Testis (tissue), 5 donors: ENCODE data around the gene SLIRP. TPM values are rescaled to one million over a fixed set of nuclear protein-coding genes. Genes with fewer than 3 reads are reported as not detected.
"Not testable (repeated sequence)": the region's sequence is repeated elsewhere in the genome, so short reads cannot be mapped to it uniquely, and the experiment has no call there.

ENCODE experiments used
- DNase-seq: peaks from one replicate; pipeline ENCODE4 v3.0.0-alpha.2; 2019
- H3K27ac ChIP-seq, 2 donors: fragments of 200-600 bp; sonication (generic); one replicate each; pipeline ENCODE4 v1.5.1; 2019
- H3K27me3 ChIP-seq: fragments of 200-600 bp; sonication (generic); one replicate; pipeline ENCODE4 v1.5.1; 2019
- H3K36me3 ChIP-seq: fragments of 200-600 bp; sonication (generic); one replicate; pipeline ENCODE4 v1.5.1; 2017; ENCODE audit warnings: low read depth; ENCODE audit errors: missing control alignments
- H3K4me1 ChIP-seq: fragments of 200-600 bp; sonication (generic); one replicate; pipeline ENCODE4 v1.5.1; 2019
- H3K4me3 ChIP-seq, 2 donors: fragments of 200-600 bp; sonication (generic); one replicate each; pipeline ENCODE4 v1.5.1; 2017 to 2019
- H3K9me3 ChIP-seq: fragments of 200-600 bp; sonication (generic); one replicate; pipeline ENCODE4 v1.5.1; 2017
- POLR2A ChIP-seq: fragments of 450-650 bp; IDR thresholded peaks from one replicate; pipeline ENCODE4 v1.6.1; 2017; ENCODE audit warnings: antibody characterized with exemption, mild to moderate bottlenecking, moderate library complexity
- WGBS, 2 donors: methylation state at CpG; one replicate each; pipeline ENCODE4 v1.1.5; 2018; 5-methylcytosine and 5-hydroxymethylcytosine counted together
- intact Hi-C: fragments of 100-400 bp; cut with DNase I; formaldehyde crosslinking; loops from one replicate; pipeline ENCODE4 v1.15.1; 2023; ENCODE audit warnings: low total_unique reads
- long read RNA-seq, 2 donors: transcript quantifications; one replicate each; lab custom pipeline, GENCODE V29; 2026
- polyA plus RNA-seq: library from polyadenylated mRNA; stranded (reverse); fragments of 350-450 nt; fragmentation: Illumina TruSeq; extraction: RNeasy Lipid Tissue Mini Kit (QIAGEN cat#74804); gene quantifications from one replicate; pipeline ENCODE4 v1.2.3, GENCODE V29; 2014; ENCODE audit warnings: low read depth, low replicate concordance; ENCODE audit not compliant: insufficient read depth
- total RNA-seq, 2 donors: library from RNA; depleted of rRNA; stranded (reverse); fragments of >200 nt; gene quantifications; one replicate each; pipeline ENCODE4 v1.2.3, GENCODE V29; 2016
- TF ChIP-seq, protein P1 (sequence below), 3 experiments: fragments of 450-650 bp in 2 of 3; fragments of 200-600 bp in 1 of 3; sonication (generic) in 1 of 3; IDR thresholded peaks; one replicate each; pipeline ENCODE4 v1.5.1; 2016 to 2019; ENCODE audit warnings: antibody characterized with exemption in 3 of 3, mild to moderate bottlenecking in 2 of 3, moderate library complexity in 1 of 3

SLIRP gene
- 100 to 1,000 TPM; 101 to 133 TPM for total RNA-seq
- polyA plus RNA-seq = 214 TPM
- long read RNA-seq, donor 1, transcript SLIRP-209 (4 exons, 408 nt) = major isoform, 111 of 140 reads
- long read RNA-seq, donor 1, transcript SLIRP-208 (3 exons, 450 nt) = minor isoform, 6 of 140 reads
- long read RNA-seq, donor 1, partial matches to known transcripts = 11 of 140 reads
- long read RNA-seq, donor 1, other reads (novel, unspliced or antisense) = 0 of 140 reads
- long read RNA-seq, donor 2, transcript SLIRP-209 (4 exons, 408 nt) = major isoform, 103 of 116 reads
- long read RNA-seq, donor 2, partial matches to known transcripts = 0 of 116 reads
- long read RNA-seq, donor 2, other reads (novel, unspliced or antisense) = 0 of 116 reads

DNA sequence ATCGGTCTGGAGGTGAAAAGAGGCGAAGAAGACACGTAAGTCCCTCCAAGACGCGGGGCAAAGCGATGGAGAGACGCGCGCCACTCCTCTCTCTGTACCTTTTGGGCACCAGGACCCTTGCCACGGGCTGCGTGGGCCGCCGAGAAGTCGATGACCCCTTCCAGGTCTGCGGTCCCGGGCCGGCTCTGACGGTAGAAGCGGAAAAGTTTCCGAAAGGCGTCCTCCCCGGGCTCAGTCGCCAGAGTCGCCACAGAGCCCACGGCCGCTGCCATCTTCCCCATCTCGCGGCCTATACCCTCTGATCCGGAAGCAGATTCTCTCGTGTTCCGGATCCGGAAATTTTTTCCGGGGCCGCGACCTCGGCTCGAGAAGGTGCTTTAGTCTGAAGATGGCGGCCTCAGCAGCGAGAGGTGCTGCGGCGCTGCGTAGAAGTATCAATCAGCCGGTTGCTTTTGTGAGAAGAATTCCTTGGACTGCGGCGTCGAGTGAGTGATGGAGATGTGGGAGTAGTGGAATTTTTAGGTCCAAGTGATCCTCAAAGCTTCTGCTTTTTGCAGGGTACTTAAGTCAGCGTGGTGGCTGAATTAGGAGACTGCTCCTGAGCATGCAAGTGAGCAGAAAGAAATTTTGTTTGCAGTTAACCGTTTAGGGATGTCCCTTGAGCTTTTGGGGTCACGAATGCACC lies at the start of gene SLIRP, which contains the start of gene ALKBH1:
SLIRP (plus strand) TSS at position 380 of the 685 bp plus-strand sequence; CDS start at position 389, 9 bp downstream.
ALKBH1 (minus strand) TSS at position 300 of the 685 bp plus-strand sequence; CDS start at position 281, 19 bp downstream.
- TF ChIP-seq POLR2A = no peak
- TF ChIP-seq, protein P1, sequence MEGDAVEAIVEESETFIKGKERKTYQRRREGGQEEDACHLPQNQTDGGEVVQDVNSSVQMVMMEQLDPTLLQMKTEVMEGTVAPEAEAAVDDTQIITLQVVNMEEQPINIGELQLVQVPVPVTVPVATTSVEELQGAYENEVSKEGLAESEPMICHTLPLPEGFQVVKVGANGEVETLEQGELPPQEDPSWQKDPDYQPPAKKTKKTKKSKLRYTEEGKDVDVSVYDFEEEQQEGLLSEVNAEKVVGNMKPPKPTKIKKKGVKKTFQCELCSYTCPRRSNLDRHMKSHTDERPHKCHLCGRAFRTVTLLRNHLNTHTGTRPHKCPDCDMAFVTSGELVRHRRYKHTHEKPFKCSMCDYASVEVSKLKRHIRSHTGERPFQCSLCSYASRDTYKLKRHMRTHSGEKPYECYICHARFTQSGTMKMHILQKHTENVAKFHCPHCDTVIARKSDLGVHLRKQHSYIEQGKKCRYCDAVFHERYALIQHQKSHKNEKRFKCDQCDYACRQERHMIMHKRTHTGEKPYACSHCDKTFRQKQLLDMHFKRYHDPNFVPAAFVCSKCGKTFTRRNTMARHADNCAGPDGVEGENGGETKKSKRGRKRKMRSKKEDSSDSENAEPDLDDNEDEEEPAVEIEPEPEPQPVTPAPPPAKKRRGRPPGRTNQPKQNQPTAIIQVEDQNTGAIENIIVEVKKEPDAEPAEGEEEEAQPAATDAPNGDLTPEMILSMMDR (IDR thresholded peaks at IDR 0.05) = no peak
- H3K27me3 ChIP-seq = no peaks in the 10 kb centered on the region
- intact Hi-C loops = no loop called here
- H3K36me3 ChIP-seq = no peaks in the 10 kb centered on the region
- H3K4me3 ChIP-seq = peak within 1 kb of the TSS; percentile 68 to 92
- whole genome bisulfite sequencing, 2 donors = 1% methylated on average over 20 to 49 of the region's 49 CpGs
- peak within 1 kb of the TSS; percentile 50 to 74 for H3K27ac ChIP-seq
- no peaks in the 10 kb centered on the region for H3K9me3 ChIP-seq
- DNase-seq = peak; percentile 93
- peaks cover 24% of the 10 kb centered on the region for H3K4me1 ChIP-seq

- intact Hi-C loops = no loop called here
- Histone ChIP-seq H3K4me1 (peaks cover 1% of the 10 kb centered on the region), H3K9me3 (no peaks in the 10 kb centered on the region), H3K4me3 (no peak overlapping the region), H3K36me3 (no peaks in the 10 kb centered on the region), H3K27me3 (no peaks in the 10 kb centered on the region), H3K27ac (no peak overlapping the region)
- no peak for TF ChIP-seq POLR2A
- TF ChIP-seq, protein P1 (IDR thresholded peaks at IDR 0.05) = no peak
- WGBS, 2 donors = 81 to 83% methylated on average over 2 of the region's 2 CpGs
- DNase-seq = no peak
These were observed 48.1 kb upstream of the SLIRP start for GRCh38 chr14:77659831-77660230.

DNA sequence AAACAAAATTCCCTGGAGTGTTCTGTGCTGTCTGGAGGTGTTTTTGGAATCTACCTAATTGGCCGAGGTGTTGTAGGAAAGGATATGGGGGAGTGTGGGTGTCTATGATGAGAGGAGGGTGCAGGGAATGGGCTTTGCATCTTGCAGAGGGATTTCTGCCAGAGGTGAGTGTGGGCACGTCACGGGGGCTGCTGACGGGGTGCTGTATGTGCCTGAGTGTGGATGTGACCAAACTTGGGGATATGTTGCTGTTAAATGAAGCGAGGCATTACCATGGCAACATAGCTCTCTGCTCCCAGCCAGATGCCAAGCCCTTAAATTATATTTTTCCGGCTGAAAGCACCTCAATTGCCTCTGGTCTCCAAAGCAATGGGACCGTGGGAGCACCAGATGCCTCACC lies 47.1 kb upstream of the SLIRP start:
- intact Hi-C loops = no loop called here
- WGBS, 2 donors = 83 to 86% methylated on average over 7 of the region's 7 CpGs
- DNase-seq = no peak
- TF ChIP-seq, protein P1 (IDR thresholded peaks at IDR 0.05) = no peak
- TF ChIP-seq POLR2A = no peak
- Histone ChIP-seq H3K4me3 (no peak overlapping the region), H3K36me3 (no peaks in the 10 kb centered on the region), H3K9me3 (no peaks in the 10 kb centered on the region), H3K27ac (no peak overlapping the region), H3K27me3 (no peaks in the 10 kb centered on the region), H3K4me1 (no peaks in the 10 kb centered on the region)

DNA sequence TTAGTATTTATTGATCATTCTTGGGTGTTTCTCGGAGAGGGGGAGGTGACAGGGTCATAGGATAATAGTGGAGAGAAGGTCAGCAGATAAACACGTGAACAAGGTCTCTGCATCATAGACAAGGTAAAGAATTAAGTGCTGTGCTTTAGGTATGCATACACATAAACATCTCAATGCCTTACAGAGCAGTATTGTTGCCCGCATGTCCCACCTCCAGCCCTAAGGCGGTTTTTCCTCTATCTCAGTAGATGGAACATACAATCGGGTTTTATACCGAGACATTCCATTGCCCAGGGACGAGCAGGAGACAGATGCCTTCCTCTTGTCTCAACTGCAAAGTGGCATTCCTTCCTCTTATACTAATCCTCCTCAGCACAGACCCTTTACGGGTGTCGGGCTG lies 46.3 kb upstream of the SLIRP start:
- DNase-seq, H3K9me3 ChIP-seq, intact Hi-C loops, H3K27ac ChIP-seq, H3K4me3 ChIP-seq, H3K4me1 ChIP-seq, H3K36me3 ChIP-seq, H3K27me3 ChIP-seq: not testable (repeated sequence)
- WGBS, 2 donors = 74 to 75% methylated on average over 6 to 7 of the region's 9 CpGs

DNA sequence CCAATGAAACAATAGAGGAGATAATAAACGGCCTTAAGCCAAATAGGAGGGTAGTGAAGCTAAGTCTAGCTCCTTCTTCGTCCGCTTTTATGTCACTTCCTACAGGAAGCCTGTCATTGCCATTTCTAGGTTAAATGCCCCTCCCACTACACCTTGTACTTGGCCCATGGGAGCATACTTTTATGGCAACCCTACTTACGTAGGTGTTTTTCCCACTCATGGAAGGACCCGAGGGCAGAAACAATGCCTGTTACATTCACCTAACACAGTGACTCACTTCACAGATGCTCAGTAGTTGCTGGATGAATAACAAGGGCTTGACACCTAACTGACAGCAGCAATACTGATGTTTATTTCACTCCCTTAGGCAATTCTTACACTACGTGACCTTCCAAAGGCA lies 44.6 kb upstream of the SLIRP start:
- no peak overlapping the region for H3K4me3 ChIP-seq
- intact Hi-C loops = no loop called here
- 71 to 76% methylated on average over 6 of the region's 6 CpGs for WGBS, 2 donors

More for the DNA sequence above, 44.6 kb upstream of the SLIRP start:
- no peaks in the 10 kb centered on the region for H3K9me3 ChIP-seq
- DNase-seq = no peak
- no peak overlapping the region for H3K27ac ChIP-seq
- peaks cover 4% of the 10 kb centered on the region for H3K4me1 ChIP-seq
- TF ChIP-seq, protein P1 (IDR thresholded peaks at IDR 0.05) = no peak
- no peak for TF ChIP-seq POLR2A
- H3K36me3 ChIP-seq = no peaks in the 10 kb centered on the region
- no peaks in the 10 kb centered on the region for H3K27me3 ChIP-seq
